GM23338 (cell line): Measurements from ENCODE around the gene TMEM250. TPM values are rescaled to one million over a fixed set of nuclear protein-coding genes. Genes with fewer than 3 reads are reported as not detected.

Experiments
- ATAC-seq: fragments of 200-7000 bp; cut with Tn5 transposase; 3 replicates; pipeline ENCODE4 v1.9.1; 2020
- DNase-seq: peaks from one replicate; pipeline ENCODE4 v3.0.0-alpha.2; 2015; ENCODE audit warnings: low spot score
- H2AFZ ChIP-seq: fragments of 200-600 bp; sonication (generic); 2 replicates; pipeline ENCODE4 v1.8.0; 2016; ENCODE audit warnings: antibody characterized with exemption, mild to moderate bottlenecking, moderate library complexity
- H3F3A ChIP-seq: fragments of 200-600 bp; sonication (generic); replicated peaks from 2 replicates; pipeline ENCODE4 v1.8.0; 2017; ENCODE audit warnings: antibody characterized with exemption, mixed run types, low read depth
- H3K27ac ChIP-seq: fragments of 200-600 bp; sonication (generic); 2 replicates; pipeline ENCODE4 v1.6.1; 2016; ENCODE audit warnings: low read depth
- H3K27me3 ChIP-seq: fragments of 200-600 bp; sonication (generic); 2 replicates; pipeline ENCODE4 v1.8.0; 2016; ENCODE audit warnings: mild to moderate bottlenecking, mixed run types, moderate library complexity; ENCODE audit not compliant: insufficient read depth
- H3K36me3 ChIP-seq: fragments of 200-600 bp; sonication (generic); 2 replicates; pipeline ENCODE4 v1.8.0; 2016; ENCODE audit warnings: mild to moderate bottlenecking; ENCODE audit not compliant: insufficient read depth
- H3K4me1 ChIP-seq: fragments of 200-600 bp; sonication (generic); 2 replicates; pipeline ENCODE4 v1.8.0; 2016; ENCODE audit warnings: mild to moderate bottlenecking, moderate library complexity; ENCODE audit not compliant: insufficient read depth
- H3K4me2 ChIP-seq: fragments of 200-600 bp; sonication (generic); 2 replicates; pipeline ENCODE4 v1.7.1; 2017; ENCODE audit warnings: mixed run types
- H3K4me3 ChIP-seq: fragments of 200-600 bp; sonication (generic); 2 replicates; pipeline ENCODE4 v1.6.1; 2016; ENCODE audit warnings: mixed run types
- H3K79me2 ChIP-seq: fragments of 200-600 bp; sonication (generic); replicated peaks from 2 replicates; pipeline ENCODE4 v1.8.0; 2017; ENCODE audit warnings: mild to moderate bottlenecking; ENCODE audit not compliant: insufficient read depth
- H3K9me2 ChIP-seq: fragments of 200-600 bp; sonication (generic); 2 replicates; pipeline ENCODE4 v1.8.0; 2017; ENCODE audit not compliant: insufficient read depth
- H4K20me1 ChIP-seq: fragments of 200-600 bp; sonication (generic); replicated peaks from 2 replicates; pipeline ENCODE4 v1.8.0; 2017; ENCODE audit warnings: mild to moderate bottlenecking; ENCODE audit not compliant: insufficient read depth
- H3K27ac Mint-ChIP-seq: 2 replicates; pipeline ENCODE4 v1.8.0; 2020; ENCODE audit warnings: inconsistent platforms, mild to moderate bottlenecking, moderate library complexity, mixed read lengths
- H3K27me3 Mint-ChIP-seq: 3 replicates; pipeline ENCODE4 v1.8.0; 2022; ENCODE audit warnings: low read depth, mild to moderate bottlenecking, moderate library complexity, mixed read lengths, inconsistent platforms; ENCODE audit not compliant: insufficient read depth, poor library complexity
- H3K36me3 Mint-ChIP-seq: 3 replicates; pipeline ENCODE4 v1.8.0; 2021; ENCODE audit warnings: low read depth, mild to moderate bottlenecking, inconsistent platforms, moderate library complexity, mixed read lengths
- H3K4me1 Mint-ChIP-seq: 3 replicates; pipeline ENCODE4 v1.8.0; 2020; ENCODE audit warnings: mild to moderate bottlenecking, inconsistent platforms, mixed read lengths
- H3K4me3 Mint-ChIP-seq: 3 replicates; pipeline ENCODE4 v1.8.0; 2021; ENCODE audit warnings: moderate library complexity, mild to moderate bottlenecking, inconsistent platforms, mixed read lengths
- H3K9me3 Mint-ChIP-seq: 3 replicates; pipeline ENCODE4 v1.8.0; 2020; ENCODE audit warnings: moderate library complexity, mild to moderate bottlenecking, inconsistent platforms, mixed read lengths
- CREB1 ChIP-seq: fragments of 250-450 bp; sonication (Bioruptor Pico); IDR thresholded peaks from 2 replicates; pipeline ENCODE4 v1.5.0; 2020; ENCODE audit warnings: low read depth, mild to moderate bottlenecking, moderate library complexity
- CTCF ChIP-seq, 2 experiments: fragments of 200-600 bp in 1 of 2; sonication (generic) in 1 of 2; conservative IDR thresholded peaks; 2 replicates each; pipeline versions ENCODE4 v1.5.1 to v1.6.1; 2016 to 2017; ENCODE audit warnings: antibody characterized with exemption in 2 of 2, low read depth in 2 of 2, mild to moderate bottlenecking in 2 of 2, moderate library complexity in 1 of 2
- EZH2 ChIP-seq: fragments of 200-600 bp; sonication (generic); IDR thresholded peaks from one replicate; pipeline ENCODE4 v1.8.0; 2017; ENCODE audit warnings: antibody characterized with exemption, mild to moderate bottlenecking, low read depth; ENCODE audit not compliant: unreplicated experiment
- JUNB ChIP-seq: IDR thresholded peaks from one replicate; pipeline ENCODE4 v1.6.1; 2016; ENCODE audit warnings: antibody characterized with exemption; ENCODE audit not compliant: unreplicated experiment
- NANOG ChIP-seq: IDR thresholded peaks from 2 replicates; pipeline ENCODE4 v1.6.1; 2016; ENCODE audit warnings: antibody characterized with exemption, borderline replicate concordance
- POLR2AphosphoS5 ChIP-seq: IDR thresholded peaks from 2 replicates; pipeline ENCODE4 v1.6.1; 2016; ENCODE audit warnings: antibody characterized with exemption, low read depth
- STAT1 ChIP-seq: IDR thresholded peaks from one replicate; pipeline ENCODE4 v1.6.1; 2016; ENCODE audit warnings: antibody characterized with exemption; ENCODE audit not compliant: unreplicated experiment
- ZNF114 ChIP-seq: fragments of 250-450 bp; sonication (Bioruptor Pico); IDR thresholded peaks from 2 replicates; pipeline ENCODE4 v1.5.0; 2020; ENCODE audit warnings: mild to moderate bottlenecking, moderate library complexity
- ZNF462 ChIP-seq: fragments of 250-450 bp; sonication (Bioruptor Pico); IDR thresholded peaks from 2 replicates; pipeline ENCODE4 v1.5.0; 2020; ENCODE audit warnings: mild to moderate bottlenecking, moderate library complexity
- polyA plus RNA-seq: library from polyadenylated mRNA; unstranded; fragments of >200 nt; fragmentation: Nextera tagmentation; extraction: Ambion mirVana; gene quantifications from 2 replicates; pipeline ENCODE4 v1.2.1, GENCODE V29; 2016
- total RNA-seq: library from RNA; depleted of rRNA; stranded (reverse); fragments of >200 nt; shearing (Covaris generic); gene quantifications from 2 replicates; pipeline ENCODE4 v1.2.3, GENCODE V29; 2014

The TMEM250 gene
- total and polyA plus RNA-seq, 2 experiments from 2014 or later = 12.2 to 39.2 TPM

- TF ChIP-seq ZNF462 (CRISPR knock-in tag) (no peak), JUNB (no peak), EZH2 (no peak), POLR2AphosphoS5 (no peak), CREB1 (CRISPR knock-in tag) (no peak), ZNF114 (no peak), STAT1 (no peak), NANOG (no peak)
Observed at GRCh38 chr9:136088481-136088938, 30.2 kb downstream of the TMEM250 start (continued).

GRCh38 chr9:136087741-136088480 lies 30.8 kb downstream of the TMEM250 start:
- peaks cover 21% of the 10 kb centered on the region for H3K4me1 ChIP-seq
- no peak overlapping the region for H3K4me2 ChIP-seq
- ATAC-seq (no peak), DNase-seq (no peak)
- H3K27ac Mint-ChIP-seq = no peak overlapping the region
- no peaks in the 10 kb centered on the region for H3K9me2 ChIP-seq
- H3F3A ChIP-seq = 0 out of 2 replicates have a peak, but pooled peaks cover under 1% of the 10 kb centered on the region
- H3K4me3 ChIP-seq = no peak overlapping the region
- no peaks in the 10 kb centered on the region for H3K36me3 Mint-ChIP-seq
- H3K9me3 Mint-ChIP-seq = no peaks in the 10 kb centered on the region
- H3K27ac ChIP-seq = no peak overlapping the region; the same call in 1 of the 2 replicates
- H4K20me1 ChIP-seq = no peaks in the 10 kb centered on the region
- no peaks in the 10 kb centered on the region for H3K27me3 ChIP-seq
- H3K4me3 Mint-ChIP-seq = no peak overlapping the region; the same call in 2 of the 3 replicates
- no peaks in the 10 kb centered on the region for H3K36me3 ChIP-seq
- peaks cover 32% of the 10 kb centered on the region for H3K4me1 Mint-ChIP-seq
- H3K79me2 ChIP-seq = peaks cover 13% of the 10 kb centered on the region
- H3K27me3 Mint-ChIP-seq = peaks cover 12% of the 10 kb centered on the region
- H2AFZ ChIP-seq = no peak overlapping the region
- TF ChIP-seq CTCF (conservative IDR thresholded peaks at IDR 0.05; ENCODE audit: low read depth in 2 of 2) = no peak
